HG03108 (cell line): ENCODE results near the gene DLX3.

Experiments
- ATAC-seq: cut with Tn5 transposase; IDR thresholded peaks from one replicate; pipeline ENCODE4 v1.9.1; 2021; ENCODE audit warnings: moderate library complexity; ENCODE audit not compliant: unreplicated experiment

DLX3 gene

GRCh38 chr17:49973271-49973615, 21.8 kb downstream of the DLX3 start:
- no peak for ATAC-seq

- ATAC-seq, result no peak
Measured at GRCh38 chr17:49972486-49973270, 22.3 kb downstream of the DLX3 start.

- no peak for ATAC-seq
Measured at GRCh38 chr17:49971848-49972485, 23.1 kb downstream of the DLX3 start.

DNA sequence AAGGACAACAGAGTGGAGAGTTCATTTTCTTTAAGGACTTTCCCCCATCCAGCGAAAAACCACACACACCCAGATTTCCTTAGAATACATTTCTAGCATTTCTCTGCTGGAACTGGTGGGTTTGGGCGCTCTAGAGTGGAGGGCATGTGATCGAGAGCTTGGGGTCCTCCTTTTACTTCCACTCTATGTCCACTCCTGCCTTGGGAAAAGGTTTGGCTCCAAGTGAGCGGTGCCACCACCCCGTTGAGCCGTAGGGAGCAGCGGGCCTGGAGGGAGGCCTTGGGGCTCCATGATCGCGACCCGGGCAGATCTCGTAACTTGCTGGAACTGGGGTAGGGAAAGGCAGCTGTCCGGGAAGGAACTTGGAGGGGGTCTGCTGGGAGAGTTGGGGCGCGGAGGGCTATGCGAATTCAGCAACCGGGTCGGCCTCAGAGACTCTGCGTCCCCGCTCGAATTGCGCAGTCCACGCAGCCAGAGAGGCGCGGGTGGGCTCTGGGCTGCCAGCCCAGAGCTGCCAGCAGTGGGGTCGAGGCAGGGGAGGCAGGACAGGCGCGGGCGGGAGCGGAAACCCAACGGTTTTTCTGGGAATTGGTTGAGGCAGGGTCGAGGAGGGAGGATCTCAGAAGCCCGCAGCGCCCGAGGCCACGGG, 23.7 kb downstream of the DLX3 start:
- no peak for ATAC-seq

GRCh38 chr17:49970498-49970897, 24.5 kb downstream of the DLX3 start:
- no peak for ATAC-seq

- no peak for ATAC-seq
Measured at GRCh38 chr17:49969795-49970389, 25.1 kb downstream of the DLX3 start.

DNA sequence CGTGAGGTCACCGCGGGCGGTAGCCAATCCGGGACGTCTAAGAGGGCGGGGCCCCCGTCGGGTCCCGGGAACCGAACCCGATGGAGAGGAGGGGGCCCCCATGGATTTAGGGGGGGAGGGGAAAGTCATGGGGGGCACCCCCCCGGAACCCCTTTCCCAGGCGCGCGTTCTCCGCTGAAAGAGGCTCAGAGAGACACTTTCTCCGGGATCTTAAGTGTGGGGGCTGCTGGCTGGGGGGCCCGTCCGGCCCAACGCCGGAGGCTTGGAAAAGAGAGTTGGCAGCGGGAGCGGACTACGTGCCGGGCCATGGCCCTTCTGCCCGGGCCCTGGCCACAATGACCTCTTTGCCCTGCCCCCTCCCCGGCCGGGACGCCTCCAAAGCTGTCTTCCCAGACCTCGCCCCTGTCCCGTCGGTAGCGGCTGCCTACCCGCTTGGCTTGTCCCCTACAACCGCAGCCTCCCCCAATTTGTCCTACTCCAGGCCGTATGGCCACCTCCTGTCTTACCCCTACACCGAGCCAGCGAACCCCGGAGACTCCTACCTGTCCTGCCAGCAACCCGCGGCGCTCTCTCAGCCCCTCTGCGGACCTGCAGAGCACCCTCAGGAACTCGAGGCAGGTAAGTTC, 25.8 kb downstream of the DLX3 start, which contains the start of gene DLX4:
TSS of gene DLX4 (plus strand) at position 57 of the 626 bp plus-strand sequence. CDS start at position 336, 279 bp downstream.
- no peak for ATAC-seq

GRCh38 chr17:49968405-49969133, 26.5 kb downstream of the DLX3 start:
- no peak for ATAC-seq

DNA sequence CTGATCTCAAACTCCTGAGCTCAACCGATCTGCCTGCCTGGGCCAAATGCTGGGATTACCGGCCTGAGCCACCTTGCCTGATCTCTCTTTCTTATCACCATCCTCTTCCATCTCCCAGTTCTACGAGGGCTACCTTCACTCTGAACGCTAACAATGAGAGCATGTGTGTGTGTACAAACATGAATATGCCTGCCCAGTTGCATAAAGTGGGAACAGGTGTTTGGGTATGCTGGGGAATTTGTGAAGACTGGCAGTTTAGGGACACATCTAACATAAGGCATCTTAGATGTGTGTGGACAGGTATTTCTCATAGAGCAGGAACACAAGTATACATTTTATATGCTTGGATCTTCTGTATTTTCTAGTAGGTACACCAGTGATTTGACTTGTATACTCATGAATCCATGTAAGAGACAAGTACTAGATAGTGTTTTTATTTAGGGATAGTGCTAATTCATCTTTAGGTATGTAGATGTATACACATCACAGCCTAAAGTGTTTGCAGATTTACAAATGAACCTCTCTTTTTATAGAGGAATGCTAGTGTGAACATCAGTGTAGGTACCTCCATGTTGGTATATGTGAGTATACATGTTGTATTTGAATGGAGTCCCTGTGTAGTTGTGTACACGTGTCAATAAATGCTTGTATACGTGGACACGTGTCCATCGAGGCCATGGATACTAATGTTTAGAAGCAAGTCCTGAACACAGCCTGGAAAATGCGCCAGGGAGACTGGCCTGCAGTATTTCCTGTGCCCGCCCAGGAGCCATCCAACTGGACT, 27.2 kb downstream of the DLX3 start:
- no peak for ATAC-seq

DNA sequence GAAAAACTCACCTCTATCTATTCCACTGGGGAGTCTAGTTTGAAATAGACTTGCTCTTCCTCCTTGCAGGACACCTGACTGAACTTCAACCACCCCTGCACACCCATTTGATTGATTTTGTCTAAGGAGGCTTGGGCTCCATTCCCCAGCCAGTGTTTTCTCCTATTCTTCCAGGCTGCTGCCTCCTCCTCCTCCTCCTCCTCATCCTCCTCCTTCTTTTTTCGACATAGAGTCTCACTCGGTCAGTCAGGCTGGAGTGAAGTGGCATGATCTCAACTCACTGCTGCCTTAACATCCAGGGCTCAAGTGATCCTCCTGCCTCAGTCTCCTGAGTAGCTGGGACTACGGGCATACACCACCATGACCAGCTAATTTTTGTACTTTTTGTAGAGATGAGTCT, 27.8 kb downstream of the DLX3 start:
- ATAC-seq, result no peak

DNA sequence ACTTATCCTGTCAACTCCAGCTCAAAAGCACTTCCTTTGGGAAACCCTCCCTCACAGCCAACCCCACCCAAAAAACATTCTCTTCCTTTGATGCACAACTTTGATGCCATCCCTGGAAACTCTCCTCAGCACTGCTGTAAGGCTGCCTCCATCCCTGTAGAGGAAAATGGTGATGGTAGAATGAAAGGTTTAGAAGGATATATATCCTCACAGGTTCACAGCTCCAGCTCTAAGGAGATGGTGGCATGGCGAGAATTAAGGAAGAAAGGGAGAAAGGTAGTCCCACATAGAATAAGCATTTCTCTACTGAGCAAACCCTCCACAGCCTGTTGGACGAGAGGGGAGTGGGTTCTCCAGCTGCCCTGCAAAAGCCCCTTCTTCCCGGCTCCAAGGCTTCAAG, 28.3 kb downstream of the DLX3 start:
- no peak for ATAC-seq

GRCh38 chr17:49965524-49965909, 29.5 kb downstream of the DLX3 start:
- no peak for ATAC-seq

GRCh38 chr17:49964769-49965523, 30.1 kb downstream of the DLX3 start:
- no peak for ATAC-seq

DNA sequence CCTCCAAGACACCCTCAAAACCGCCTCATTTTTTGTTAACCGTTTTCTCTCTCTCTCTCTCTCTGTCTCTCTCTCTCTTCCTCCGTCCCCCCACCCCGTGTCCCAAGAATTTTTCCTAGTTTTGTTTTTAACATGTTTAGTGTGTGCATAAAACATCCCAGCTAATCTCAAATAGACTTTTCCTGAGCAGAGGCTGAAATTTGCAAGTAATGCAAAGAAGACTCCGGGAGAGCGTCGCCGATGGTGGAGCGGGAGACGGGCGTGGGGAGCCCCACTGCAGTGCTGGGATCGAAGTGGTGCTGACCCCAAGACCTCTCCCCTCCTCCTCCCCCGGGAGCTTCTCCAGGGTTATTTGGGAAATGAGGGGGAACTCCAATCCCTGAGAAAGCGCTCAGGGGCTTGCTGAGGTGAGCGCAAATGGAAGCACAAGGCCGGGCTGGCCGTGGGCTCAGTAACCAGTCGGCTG, 30.7 kb downstream of the DLX3 start:
- no peak for ATAC-seq

DNA sequence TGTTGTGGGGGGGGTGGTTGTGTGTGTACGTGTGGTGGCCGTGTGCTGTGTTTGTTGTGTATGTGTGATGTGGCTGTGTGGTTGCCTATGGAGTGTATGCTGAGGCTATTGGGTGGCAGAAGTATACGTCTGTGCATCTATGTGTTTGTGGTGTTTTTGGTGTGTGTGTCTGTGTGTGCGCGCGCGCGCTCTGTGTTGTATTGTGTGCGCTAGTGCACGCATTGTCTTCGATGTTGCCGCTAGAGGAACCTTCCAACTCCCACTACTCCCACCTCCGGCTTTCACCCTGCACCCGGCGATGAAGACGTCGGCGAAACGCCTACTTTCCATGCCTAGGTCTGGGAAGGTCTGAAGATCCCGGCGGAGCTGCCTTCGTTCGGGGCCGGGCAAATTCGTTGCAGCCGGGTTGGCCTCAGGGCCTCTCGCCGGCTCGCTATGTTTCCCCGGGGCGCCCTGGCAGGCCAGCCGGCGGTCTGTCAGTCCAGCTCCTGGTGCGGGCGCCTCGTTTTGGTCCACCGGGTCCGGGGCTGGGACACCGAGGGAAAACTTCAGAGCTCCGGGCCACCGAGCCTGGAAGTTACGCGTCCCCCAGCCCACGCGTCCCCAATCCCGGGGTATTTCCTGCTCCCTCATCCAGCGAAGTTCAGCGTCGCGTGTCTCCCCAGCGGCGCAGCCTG, 31.3 kb downstream of the DLX3 start:
- ATAC-seq, result no peak

DNA sequence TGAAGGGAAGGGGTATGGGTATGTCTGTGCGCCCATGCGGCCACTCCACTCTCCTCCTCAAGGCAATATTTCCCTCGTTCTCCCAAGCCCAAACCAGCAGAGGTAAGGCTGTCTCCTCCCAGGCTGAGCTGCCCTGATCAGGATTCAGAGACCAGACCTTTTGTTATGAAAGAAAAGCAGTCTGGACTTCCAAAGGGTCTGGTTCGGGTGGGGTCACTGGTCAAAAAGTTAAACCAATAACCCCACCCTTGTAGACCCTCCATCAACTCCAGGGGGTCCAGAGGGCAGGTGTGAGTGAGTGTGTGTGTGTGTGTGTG, 31.8 kb downstream of the DLX3 start:
- ATAC-seq, result no peak

DNA sequence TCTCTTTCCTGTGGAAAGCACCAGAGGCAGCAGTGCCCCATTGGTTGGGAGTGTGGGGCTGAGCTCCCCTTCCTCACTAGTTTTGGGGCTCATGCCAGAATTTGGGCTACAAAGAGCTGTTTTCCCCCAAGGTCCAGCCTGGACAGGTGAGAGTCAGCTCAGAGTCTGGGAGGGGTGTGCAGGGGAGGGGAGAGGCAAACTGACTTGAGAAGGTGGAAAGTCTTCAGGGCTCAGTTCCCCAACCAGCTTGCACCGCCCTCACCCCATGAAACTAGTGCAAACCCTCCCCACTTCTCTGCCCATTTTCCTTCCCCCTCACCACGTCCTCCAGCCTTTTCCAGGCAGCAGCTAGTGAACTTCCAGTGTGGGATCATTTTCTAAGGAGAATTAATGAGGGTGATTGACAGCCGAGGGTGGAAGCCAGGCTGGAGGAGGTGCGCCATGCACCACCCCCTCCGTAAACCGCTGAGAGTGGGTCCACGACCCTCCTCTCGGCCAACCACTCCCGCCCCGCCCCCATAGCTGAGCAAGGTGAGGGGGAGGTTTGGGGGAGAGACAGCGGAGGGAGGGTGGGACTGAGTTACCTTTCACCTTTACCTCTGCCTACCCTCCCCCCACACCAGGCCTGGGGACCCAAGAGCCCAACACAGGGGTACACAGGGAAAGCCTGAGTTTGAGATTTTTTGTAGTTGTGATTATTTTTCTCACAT, 32.3 kb downstream of the DLX3 start:
- ATAC-seq, result no peak
